GM18502 (cell line): ENCODE results near the gene SH3RF3.

Source experiments
- ATAC-seq: cut with Tn5 transposase; IDR thresholded peaks from one replicate; pipeline ENCODE4 v1.9.1; 2021; ENCODE audit warnings: mild to moderate bottlenecking; ENCODE audit not compliant: unreplicated experiment, poor library complexity

SH3RF3 gene

GRCh38 chr2:109342930-109343329 is 213.9 kb downstream of the SH3RF3 start:
- no peak for ATAC-seq

GRCh38 chr2:109343460-109343859 is 214.5 kb downstream of the SH3RF3 start:
- no peak for ATAC-seq

GRCh38 chr2:109344270-109344805 is 215.3 kb downstream of the SH3RF3 start:
- ATAC-seq: no peak

- ATAC-seq: no peak
Observed at GRCh38 chr2:109345091-109345490, 216.1 kb downstream of the SH3RF3 start.

- no peak for ATAC-seq
Observed at GRCh38 chr2:109345653-109346480, 216.9 kb downstream of the SH3RF3 start.

GRCh38 chr2:109346601-109347228 is 217.7 kb downstream of the SH3RF3 start:
- ATAC-seq: no peak

- no peak for ATAC-seq
Observed at GRCh38 chr2:109347626-109348025, 218.6 kb downstream of the SH3RF3 start.

- no peak for ATAC-seq
Observed at GRCh38 chr2:109348190-109348589, 219.2 kb downstream of the SH3RF3 start.

- ATAC-seq: peak; percentile 58
Observed at GRCh38 chr2:109348671-109349502, 219.9 kb downstream of the SH3RF3 start.

- ATAC-seq: no peak
Observed at GRCh38 chr2:109349503-109350465, 220.8 kb downstream of the SH3RF3 start.

- ATAC-seq: no peak
Observed at GRCh38 chr2:109350526-109350925, 221.5 kb downstream of the SH3RF3 start.

GRCh38 chr2:109351164-109351756 is 222.3 kb downstream of the SH3RF3 start:
- no peak for ATAC-seq

- ATAC-seq: no peak
Observed at GRCh38 chr2:109352056-109352897, 223.3 kb downstream of the SH3RF3 start.

- ATAC-seq: no peak
Observed at GRCh38 chr2:109352898-109353689, 224.1 kb downstream of the SH3RF3 start.

- ATAC-seq: no peak
Observed at GRCh38 chr2:109353806-109354745, 225.1 kb downstream of the SH3RF3 start.

GRCh38 chr2:109355192-109355843 is 226.3 kb downstream of the SH3RF3 start:
- no peak for ATAC-seq
